Endothelial cell of umbilical vein (primary cell): ENCODE data around the gene MCHR1. TPM values are rescaled to one million over a fixed set of nuclear protein-coding genes. Genes with fewer than 3 reads are reported as not detected.

Source experiments
- BruUV-seq: library from RNA; stranded (reverse); fragments of 400-500 nt; replicated peaks from 2 replicates; lab custom pipeline; 2021; lab: Mats Ljungman, UMichigan
- CTCF ChIA-PET: fragments of 300-600, 350-600 bp; sonication (Branson Sonifier 250); formaldehyde crosslinking; loops from one replicate; lab custom pipeline; 2021; ENCODE audit warnings: antibody characterized with exemption, inconsistent platforms; lab: Charles Lee
- POLR2A ChIA-PET: fragments of 300-600, 350-600 bp; sonication (Branson Sonifier 250); formaldehyde crosslinking; loops from one replicate; lab custom pipeline; 2021; ENCODE audit warnings: antibody characterized with exemption, inconsistent platforms; lab: Charles Lee
- DNase-seq: peaks from one replicate; pipeline ENCODE4 v3.0.0-alpha.2; 2011; ENCODE audit warnings: low read depth, low spot score
- FAIRE-seq: peaks from 2 replicates; lab custom pipeline; 2011; peaks lifted over from hg19 to GRCh38; lab: Jason Lieb, UNC
- H2AFZ ChIP-seq: 2 replicates; pipeline ENCODE4 v1.6.0; 2012; ENCODE audit warnings: low read depth, low read length, control low read depth, inconsistent platforms
- H3K27ac ChIP-seq: 2 replicates; pipeline ENCODE4 v1.5.1; 2011; ENCODE audit warnings: low read depth, mild to moderate bottlenecking, control low read depth, low read length, moderate library complexity; ENCODE audit not compliant: insufficient read depth
- H3K27me3 ChIP-seq, 2 experiments: 2 replicates each; pipeline versions ENCODE4 v1.6.0 to v1.6.1; 2011; ENCODE audit warnings: low read length in 2 of 2, mixed read lengths in 1 of 2; ENCODE audit not compliant: control insufficient read depth in 2 of 2, insufficient read depth in 2 of 2
- H3K36me3 ChIP-seq, 2 experiments: 2 replicates in 1 of 2; 3 replicates in 1 of 2; pipeline ENCODE4 v1.5.1; 2011; ENCODE audit warnings: low read length in 2 of 2, mild to moderate bottlenecking in 1 of 2, moderate library complexity in 1 of 2; ENCODE audit not compliant: control insufficient read depth in 2 of 2, insufficient read depth in 2 of 2; ENCODE audit errors: extremely low read depth in 1 of 2
- H3K4me1 ChIP-seq: 3 replicates; pipeline ENCODE4 v1.5.1; 2011; ENCODE audit warnings: mild to moderate bottlenecking, low read length; ENCODE audit not compliant: control insufficient read depth, insufficient read depth; ENCODE audit errors: extremely low read depth
- H3K4me2 ChIP-seq: 2 replicates; pipeline ENCODE4 v1.6.1; 2011; ENCODE audit warnings: low read length, control low read depth, mixed read lengths; ENCODE audit not compliant: insufficient read depth
- H3K4me3 ChIP-seq, 3 experiments: fragments of 200-600 bp in 1 of 3; sonication (generic), shearing (Covaris generic) in 1 of 3; replicated peaks in 1 of 3; 2 replicates each; pipeline ENCODE4 v1.5.1; 2011 to 2016; ENCODE audit warnings: control low read depth in 3 of 3, low read length in 3 of 3, mild to moderate bottlenecking in 2 of 3, inconsistent platforms in 1 of 3, low read depth in 1 of 3, moderate library complexity in 1 of 3; ENCODE audit not compliant: insufficient read depth in 1 of 3
- H3K79me2 ChIP-seq: 2 replicates; pipeline ENCODE4 v1.6.0; 2012; ENCODE audit warnings: low read length, inconsistent platforms; ENCODE audit not compliant: control insufficient read depth, insufficient read depth
- H3K9ac ChIP-seq: replicated peaks from 2 replicates; pipeline ENCODE3; 2011; ENCODE audit warnings: low read length, control low read depth; ENCODE audit not compliant: insufficient read depth; ENCODE audit errors: extremely low read depth
- H3K9me1 ChIP-seq: replicated peaks from 3 replicates; pipeline ENCODE4 v1.6.0; 2011; ENCODE audit warnings: mild to moderate bottlenecking, low read length; ENCODE audit not compliant: control insufficient read depth, insufficient read depth; ENCODE audit errors: extremely low read depth
- H3K9me3 ChIP-seq: replicated peaks from 2 replicates; pipeline ENCODE4 v1.5.1; 2012; ENCODE audit warnings: low read length, inconsistent platforms; ENCODE audit not compliant: control insufficient read depth, insufficient read depth
- H4K20me1 ChIP-seq: replicated peaks from 2 replicates; pipeline ENCODE3; 2011; ENCODE audit warnings: mild to moderate bottlenecking, low read length; ENCODE audit not compliant: control insufficient read depth, insufficient read depth; ENCODE audit errors: extremely low read depth
- EZH2 ChIP-seq: IDR thresholded peaks from 2 replicates; pipeline ENCODE4 v1.6.1; 2012; ENCODE audit warnings: borderline replicate concordance, low read depth, mild to moderate bottlenecking, moderate library complexity, low read length, inconsistent platforms; ENCODE audit not compliant: severe bottlenecking
- FOS ChIP-seq: IDR thresholded peaks from 2 replicates; pipeline ENCODE4 v1.6.1; 2011; ENCODE audit warnings: mild to moderate bottlenecking, low read length, moderate library complexity, borderline replicate concordance; ENCODE audit not compliant: insufficient read depth
- GATA2 ChIP-seq: IDR thresholded peaks from 2 replicates; pipeline ENCODE4 v1.7.0; 2011; ENCODE audit warnings: low read depth, mild to moderate bottlenecking, moderate library complexity, mixed read lengths, low read length; ENCODE audit not compliant: insufficient read length, insufficient read depth
- JUN ChIP-seq: IDR thresholded peaks from 2 replicates; pipeline ENCODE4 v1.6.1; 2011; ENCODE audit warnings: borderline replicate concordance, low read depth; ENCODE audit not compliant: insufficient read length, insufficient read depth
- MYC ChIP-seq: IDR thresholded peaks from one replicate; pipeline ENCODE4 v1.6.1; 2011; ENCODE audit warnings: mild to moderate bottlenecking, low read depth, low read length
- POLR2A ChIP-seq: IDR thresholded peaks from 2 replicates; pipeline ENCODE4 v1.6.1; 2012; ENCODE audit warnings: low read depth, mild to moderate bottlenecking, control low read depth, low read length
- POLR2AphosphoS5 ChIP-seq: IDR thresholded peaks from 2 replicates; pipeline ENCODE4 v1.6.1; 2012; ENCODE audit warnings: low read depth, mild to moderate bottlenecking, control low read depth, low read length, moderate library complexity; ENCODE audit not compliant: insufficient read depth
- dilution Hi-C: fragments of 300-500 bp; cut with MboI; formaldehyde crosslinking; loops from one replicate; pipeline ENCODE4 v1.15.0; 2019; ENCODE audit warnings: low sequenced_read_pairs; ENCODE audit not compliant: extremely low pct_ligation_motif_present
- intact Hi-C: fragments of 100-400 bp; cut with micrococcal nuclease; formaldehyde crosslinking; loops from one replicate; pipeline ENCODE4 v1.10.0; 2022
- polyA plus RNA-seq, 4 experiments: library from polyadenylated mRNA; depleted of rRNA in 3 of 4; stranded (reverse) in 3 of 4; unstranded in 1 of 4; fragments of >200 nt; gene quantifications; 2 replicates each; pipeline versions ENCODE4 v1.2.1 to v1.2.3, GENCODE V29; 2011 to 2012; ENCODE audit warnings: missing spikeins in 1 of 4
- total RNA-seq: library from RNA; stranded (reverse); gene quantifications from 2 replicates; pipeline ENCODE4 v1.2.3, GENCODE V29; 2021
- TF ChIP-seq, protein P1 (sequence below), 2 donors: IDR thresholded peaks; 1 replicate in 1 of 2; 2 replicates in 1 of 2; pipeline ENCODE4 v1.5.1; 2011; ENCODE audit warnings: low read length in 2 of 2, mild to moderate bottlenecking in 2 of 2, moderate library complexity in 2 of 2, control low read depth in 1 of 2, inconsistent platforms in 1 of 2, low read depth in 1 of 2; ENCODE audit not compliant: insufficient read depth in 1 of 2; ENCODE audit errors: extremely low read depth in 1 of 2
- TF ChIP-seq, protein P2 (sequence below): IDR thresholded peaks from 2 replicates; pipeline ENCODE4 v1.6.1; 2011; ENCODE audit not compliant: insufficient read depth, insufficient read length

Gene MCHR1
- total and polyA plus RNA-seq, 2 donors (not counting 3 experiments of a cell fraction or from before 2014, with no cell fraction given) = not detected

DNA sequence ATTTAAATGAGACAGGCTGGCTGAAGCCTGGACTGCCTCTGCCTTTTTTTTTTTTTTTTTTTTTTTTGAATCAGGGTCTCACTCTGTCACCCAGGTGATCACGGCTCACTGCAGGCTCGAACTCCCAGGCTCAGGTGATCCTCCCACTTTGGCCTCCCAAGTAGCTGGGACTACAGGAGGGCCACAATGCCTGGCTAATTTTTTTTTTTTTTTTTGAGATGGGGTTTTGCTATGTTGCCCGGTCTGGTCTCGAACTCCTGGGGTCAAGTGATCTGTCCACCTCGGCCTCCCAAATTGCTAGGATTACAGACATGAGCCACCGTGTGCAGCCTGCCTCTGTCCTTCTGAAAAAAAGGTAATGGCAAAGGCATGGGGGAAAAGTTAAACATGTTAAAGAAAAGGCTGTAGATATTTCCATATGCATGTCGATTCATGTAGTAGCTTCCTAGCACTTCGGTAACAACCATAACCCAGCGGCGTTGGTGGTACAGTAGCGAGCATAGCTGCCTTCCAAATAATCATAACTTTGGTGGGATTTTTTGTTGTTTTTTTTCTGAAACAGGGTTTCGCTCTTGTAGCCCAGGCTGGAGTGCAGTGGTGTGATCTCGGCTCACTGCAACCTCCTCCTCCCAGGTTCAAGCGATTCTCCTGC lies 48.8 kb downstream of the MCHR1 start:
- ChIA-PET CTCF (interaction anchor here (0.8 to 1.1 kb wide), 3 partner anchors 8 to 30 kb away, joined by 3 to 4 read pairs (median 4); no protein-coding TSS in a partner anchor), POLR2A (no interaction called here)
- H3K27ac ChIP-seq = no peak overlapping the region
- H3K9me3 ChIP-seq = no peaks in the 10 kb centered on the region
- DNase-seq (no peak), FAIRE-seq (no peak)
- H3K4me2 ChIP-seq = no peak overlapping the region
- H3K9ac ChIP-seq = no peak overlapping the region
- no TSS peak for BruUV-seq
- dilution Hi-C loops = no loop called here
- no peaks in the 10 kb centered on the region for H3K9me1 ChIP-seq
- intact Hi-C loops = no loop called here
- H3K4me1 ChIP-seq = no peaks in the 10 kb centered on the region
- no peaks in the 10 kb centered on the region for H4K20me1 ChIP-seq
- no peak overlapping the region for H3K4me3 ChIP-seq
- no peak overlapping the region for H2AFZ ChIP-seq
- TF ChIP-seq FOS (no peak), POLR2AphosphoS5 (no peak)
- TF ChIP-seq, protein P1, sequence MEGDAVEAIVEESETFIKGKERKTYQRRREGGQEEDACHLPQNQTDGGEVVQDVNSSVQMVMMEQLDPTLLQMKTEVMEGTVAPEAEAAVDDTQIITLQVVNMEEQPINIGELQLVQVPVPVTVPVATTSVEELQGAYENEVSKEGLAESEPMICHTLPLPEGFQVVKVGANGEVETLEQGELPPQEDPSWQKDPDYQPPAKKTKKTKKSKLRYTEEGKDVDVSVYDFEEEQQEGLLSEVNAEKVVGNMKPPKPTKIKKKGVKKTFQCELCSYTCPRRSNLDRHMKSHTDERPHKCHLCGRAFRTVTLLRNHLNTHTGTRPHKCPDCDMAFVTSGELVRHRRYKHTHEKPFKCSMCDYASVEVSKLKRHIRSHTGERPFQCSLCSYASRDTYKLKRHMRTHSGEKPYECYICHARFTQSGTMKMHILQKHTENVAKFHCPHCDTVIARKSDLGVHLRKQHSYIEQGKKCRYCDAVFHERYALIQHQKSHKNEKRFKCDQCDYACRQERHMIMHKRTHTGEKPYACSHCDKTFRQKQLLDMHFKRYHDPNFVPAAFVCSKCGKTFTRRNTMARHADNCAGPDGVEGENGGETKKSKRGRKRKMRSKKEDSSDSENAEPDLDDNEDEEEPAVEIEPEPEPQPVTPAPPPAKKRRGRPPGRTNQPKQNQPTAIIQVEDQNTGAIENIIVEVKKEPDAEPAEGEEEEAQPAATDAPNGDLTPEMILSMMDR (IDR thresholded peaks at IDR 0.05; ENCODE audit: extremely low read depth in 1 of 2, insufficient read depth in 1 of 2, low read depth in 1 of 2, low read length in 2 of 2) = no peak
- no peaks in the 10 kb centered on the region for H3K79me2 ChIP-seq
- no peaks in the 10 kb centered on the region for H3K27me3 ChIP-seq
- no peaks in the 10 kb centered on the region for H3K36me3 ChIP-seq

DNA sequence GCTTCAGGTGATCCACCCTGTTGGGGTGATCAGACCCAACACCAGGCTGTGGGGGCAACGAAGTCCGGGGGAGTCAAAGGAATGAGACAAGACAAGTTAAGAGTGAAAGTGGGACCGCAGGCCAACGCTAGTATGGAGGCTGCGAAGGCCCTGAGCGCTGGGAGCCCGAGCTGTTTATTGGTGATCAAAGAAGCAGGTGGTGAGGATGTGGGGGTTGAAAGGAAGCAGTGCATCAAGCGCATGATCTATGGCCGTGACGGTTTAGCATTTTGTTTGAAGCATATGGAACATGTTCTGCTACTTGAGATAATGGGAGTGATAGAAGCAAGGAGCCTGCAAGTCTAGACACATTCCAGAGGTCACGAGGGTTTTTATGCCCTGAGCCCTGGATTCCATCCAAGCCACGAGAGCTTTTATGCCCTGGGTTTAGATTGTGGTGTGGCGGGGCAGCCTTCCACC lies 49.5 kb downstream of the MCHR1 start:
- Histone ChIP-seq H3K9me1 (no peaks in the 10 kb centered on the region), H4K20me1 (no peaks in the 10 kb centered on the region), H3K4me3 (no peak overlapping the region), H3K27me3 (no peaks in the 10 kb centered on the region), H3K27ac (no peak overlapping the region), H3K4me2 (no peak overlapping the region), H3K79me2 (no peaks in the 10 kb centered on the region), H2AFZ (no peak overlapping the region), H3K4me1 (no peaks in the 10 kb centered on the region), H3K36me3 (no peaks in the 10 kb centered on the region), H3K9me3 (no peaks in the 10 kb centered on the region), H3K9ac (no peak overlapping the region)
- POLR2A ChIA-PET = no interaction called here
- no TSS peak for BruUV-seq
- no peak for DNase-seq
- CTCF ChIA-PET = interaction anchor here (0.8 to 1.4 kb wide), 4 partner anchors 9 to 29 kb away, joined by 3 to 4 read pairs (median 4); no protein-coding TSS in a partner anchor
- dilution Hi-C loops = no loop called here
- no peak for FAIRE-seq
- TF ChIP-seq POLR2A (no peak), GATA2 (no peak), POLR2AphosphoS5 (no peak), JUN (no peak), MYC (no peak), EZH2 (no peak), FOS (no peak)
- TF ChIP-seq, protein P1 (IDR thresholded peaks at IDR 0.05; ENCODE audit: extremely low read depth in 1 of 2, insufficient read depth in 1 of 2, low read depth in 1 of 2, low read length in 2 of 2) = no peak
- TF ChIP-seq, protein P2, sequence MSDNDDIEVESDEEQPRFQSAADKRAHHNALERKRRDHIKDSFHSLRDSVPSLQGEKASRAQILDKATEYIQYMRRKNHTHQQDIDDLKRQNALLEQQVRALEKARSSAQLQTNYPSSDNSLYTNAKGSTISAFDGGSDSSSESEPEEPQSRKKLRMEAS = no peak
- intact Hi-C loops = no loop called here
